ENCODE data around the gene CCR4.

Gene CCR4

DNA sequence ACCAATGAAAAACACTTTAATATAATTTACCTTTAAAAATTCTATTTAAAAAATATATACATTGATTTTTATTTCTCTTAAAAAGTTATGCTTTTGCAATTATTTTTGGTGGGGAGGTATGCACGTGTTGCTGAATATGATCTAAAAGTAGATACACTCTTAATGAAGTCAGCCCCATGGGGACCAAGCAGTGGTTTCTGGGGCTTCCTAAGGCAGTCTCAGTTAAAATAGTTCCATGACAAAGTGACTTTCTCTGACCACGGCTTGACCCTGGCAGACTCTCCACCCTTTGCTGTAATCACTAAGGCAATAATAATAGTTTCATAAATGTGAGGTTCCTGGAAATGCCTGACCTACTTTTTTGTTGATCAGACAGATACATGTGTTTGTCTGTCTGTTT is 50.4 kb downstream of the CCR4 start:
- H3K27ac ChIP-seq (ENCODE audit: low read depth, low read length) = no peak overlapping the region
- H3K36me3 ChIP-seq (ENCODE audit: control insufficient read depth, insufficient read depth, low read length) = 0 out of 2 replicates have a peak, but pooled peaks cover 4% of the 10 kb centered on the region
- no peak overlapping the region for H3K4me3 ChIP-seq (ENCODE audit: low read depth, low read length)
- H3K4me1 ChIP-seq (ENCODE audit: control insufficient read depth, insufficient read depth, low read length) = peaks cover 13% of the 10 kb centered on the region
- no peak overlapping the region for H3K9ac ChIP-seq (ENCODE audit: low read length)
- H3K9me3 ChIP-seq (ENCODE audit: control insufficient read depth, insufficient read depth, low read depth, low read length) = peaks cover 6% of the 10 kb centered on the region
- H3K27me3 ChIP-seq (ENCODE audit: control insufficient read depth, insufficient read depth, low read length) = no peaks in the 10 kb centered on the region

GRCh38 chr3:33003308-33003707 is 51.9 kb downstream of the CCR4 start:
- no peak overlapping the region for H3K4me3 ChIP-seq (ENCODE audit: low read depth, low read length)
- peaks cover 13% of the 10 kb centered on the region for H3K4me1 ChIP-seq (ENCODE audit: control insufficient read depth, insufficient read depth, low read length)
- 0 out of 2 replicates have a peak, but pooled peaks cover 4% of the 10 kb centered on the region for H3K36me3 ChIP-seq (ENCODE audit: control insufficient read depth, insufficient read depth, low read length)
- no peak overlapping the region for H3K9ac ChIP-seq (ENCODE audit: low read length)
- no peak overlapping the region for H3K27ac ChIP-seq (ENCODE audit: low read depth, low read length)
- no peaks in the 10 kb centered on the region for H3K27me3 ChIP-seq (ENCODE audit: control insufficient read depth, insufficient read depth, low read length)
- H3K9me3 ChIP-seq (ENCODE audit: control insufficient read depth, insufficient read depth, low read depth, low read length) = peaks cover 6% of the 10 kb centered on the region

DNA sequence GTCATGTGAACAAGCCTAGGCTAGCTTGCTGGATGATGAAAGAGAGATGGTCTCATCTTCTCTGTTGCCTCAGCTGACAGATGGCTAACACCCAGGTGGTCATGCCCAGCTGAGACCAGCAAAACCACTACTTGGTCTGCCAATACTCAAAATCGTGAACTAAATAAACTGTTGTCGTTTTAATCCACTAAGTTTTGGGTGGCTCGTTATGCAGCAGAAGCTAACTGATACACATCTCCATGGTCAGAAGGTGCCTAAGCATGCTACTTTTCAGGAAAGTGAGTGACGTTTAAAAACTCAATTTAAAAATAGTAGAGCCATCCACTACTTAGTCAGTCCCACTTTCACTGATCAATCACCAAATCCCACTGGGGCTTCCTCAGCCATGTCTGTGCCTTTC is 52.8 kb downstream of the CCR4 start:
- H3K27ac ChIP-seq (ENCODE audit: low read depth, low read length) = no peak overlapping the region
- peaks cover 6% of the 10 kb centered on the region for H3K9me3 ChIP-seq (ENCODE audit: control insufficient read depth, insufficient read depth, low read depth, low read length)
- no peaks in the 10 kb centered on the region for H3K27me3 ChIP-seq (ENCODE audit: control insufficient read depth, insufficient read depth, low read length)
- H3K9ac ChIP-seq (ENCODE audit: low read length) = no peak overlapping the region
- peaks cover 13% of the 10 kb centered on the region for H3K4me1 ChIP-seq (ENCODE audit: control insufficient read depth, insufficient read depth, low read length)
- 0 out of 2 replicates have a peak, but pooled peaks cover 4% of the 10 kb centered on the region for H3K36me3 ChIP-seq (ENCODE audit: control insufficient read depth, insufficient read depth, low read length)
- no peak overlapping the region for H3K4me3 ChIP-seq (ENCODE audit: low read depth, low read length)

GRCh38 chr3:33004961-33005360 is 53.5 kb downstream of the CCR4 start:
- Histone ChIP-seq H3K9me3 (ENCODE audit: control insufficient read depth, insufficient read depth, low read depth, low read length) (peaks cover 6% of the 10 kb centered on the region), H3K4me1 (ENCODE audit: control insufficient read depth, insufficient read depth, low read length) (peaks cover 13% of the 10 kb centered on the region), H3K27ac (ENCODE audit: low read depth, low read length) (no peak overlapping the region), H3K36me3 (ENCODE audit: control insufficient read depth, insufficient read depth, low read length) (0 out of 2 replicates have a peak, but pooled peaks cover 5% of the 10 kb centered on the region), H3K9ac (ENCODE audit: low read length) (no peak overlapping the region), H3K27me3 (ENCODE audit: control insufficient read depth, insufficient read depth, low read length) (no peaks in the 10 kb centered on the region), H3K4me3 (ENCODE audit: low read depth, low read length) (no peak overlapping the region)
